ENCODE measurements around the gene ATXN1.

Gene ATXN1

GRCh38 chr6:16318953-16319720 lies 442.1 kb downstream of the ATXN1 start:
- no peak overlapping the region for H3K4me3 ChIP-seq (ENCODE audit: low read depth in 1 of 2, low read length in 2 of 2)
- H3K9ac ChIP-seq (ENCODE audit: low read depth in 1 of 2, low read length in 2 of 2): no peak overlapping the region
- no peaks in the 10 kb centered on the region for H3K9me3 ChIP-seq (ENCODE audit: control insufficient read depth in 1 of 2, low read length in 2 of 2)
- H3K27ac ChIP-seq (ENCODE audit: low read depth, low read length): no peak overlapping the region
- H3K27me3 ChIP-seq (ENCODE audit: control insufficient read depth in 1 of 2, insufficient read depth in 2 of 2, low read length in 2 of 2): no peaks in the 10 kb centered on the region
- no peaks in the 10 kb centered on the region for H3K36me3 ChIP-seq (ENCODE audit: control insufficient read depth in 1 of 2, insufficient read depth in 2 of 2, low read length in 2 of 2)
- H3K4me1 ChIP-seq (ENCODE audit: control insufficient read depth in 1 of 2, insufficient read depth in 2 of 2, low read length in 2 of 2): peaks cover 25 to 33% of the 10 kb centered on the region in 2 donors

- H3K36me3 ChIP-seq (ENCODE audit: control insufficient read depth in 1 of 2, insufficient read depth in 2 of 2, low read length in 2 of 2): no peaks in the 10 kb centered on the region
- H3K9me3 ChIP-seq (ENCODE audit: control insufficient read depth in 1 of 2, low read length in 2 of 2): no peaks in the 10 kb centered on the region
- no peak overlapping the region for H3K9ac ChIP-seq (ENCODE audit: low read depth in 1 of 2, low read length in 2 of 2)
- peaks cover 25 to 33% of the 10 kb centered on the region in 2 donors for H3K4me1 ChIP-seq (ENCODE audit: control insufficient read depth in 1 of 2, insufficient read depth in 2 of 2, low read length in 2 of 2)
- no peaks in the 10 kb centered on the region for H3K27me3 ChIP-seq (ENCODE audit: control insufficient read depth in 1 of 2, insufficient read depth in 2 of 2, low read length in 2 of 2)
- no peak overlapping the region for H3K4me3 ChIP-seq (ENCODE audit: low read depth in 1 of 2, low read length in 2 of 2)
- H3K27ac ChIP-seq (ENCODE audit: low read depth, low read length): no peak overlapping the region
These were observed 442.7 kb downstream of the ATXN1 start for GRCh38 chr6:16318538-16318937.

DNA sequence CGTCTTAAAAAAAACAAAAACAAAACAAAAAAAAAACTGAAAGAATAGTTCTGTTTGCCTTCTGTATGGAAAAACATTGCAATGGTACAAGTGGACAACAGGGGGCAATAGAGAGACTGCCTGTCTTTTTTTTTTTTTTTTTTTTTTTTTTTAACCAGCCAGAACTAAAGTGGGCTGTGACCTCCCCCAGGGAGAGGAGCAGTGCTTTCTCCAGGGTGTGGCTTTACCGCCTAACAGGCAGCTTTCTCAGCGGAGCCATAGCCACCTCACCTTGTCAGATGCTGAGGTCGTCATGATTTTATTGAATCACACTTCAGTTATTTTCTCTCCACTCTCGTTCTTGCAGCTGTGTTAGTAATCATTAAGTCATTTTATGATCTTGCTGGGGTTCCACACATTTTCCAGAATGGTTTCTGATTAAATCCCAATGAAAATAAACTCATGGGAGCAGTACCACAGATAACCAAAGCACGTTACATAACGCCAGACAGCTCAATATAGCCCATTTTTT lies 444.5 kb downstream of the ATXN1 start:
- Histone ChIP-seq H3K27me3 (ENCODE audit: control insufficient read depth in 1 of 2, insufficient read depth in 2 of 2, low read length in 2 of 2) (no peaks in the 10 kb centered on the region), H3K4me1 (ENCODE audit: control insufficient read depth in 1 of 2, insufficient read depth in 2 of 2, low read length in 2 of 2) (peaks cover 16 to 25% of the 10 kb centered on the region in 2 donors), H3K4me3 (ENCODE audit: low read depth in 1 of 2, low read length in 2 of 2) (no peak overlapping the region), H3K9me3 (ENCODE audit: control insufficient read depth in 1 of 2, low read length in 2 of 2) (no peaks in the 10 kb centered on the region), H3K27ac (ENCODE audit: low read depth, low read length) (no peak overlapping the region), H3K36me3 (ENCODE audit: control insufficient read depth in 1 of 2, insufficient read depth in 2 of 2, low read length in 2 of 2) (no peaks in the 10 kb centered on the region), H3K9ac (ENCODE audit: low read depth in 1 of 2, low read length in 2 of 2) (no peak overlapping the region)

DNA sequence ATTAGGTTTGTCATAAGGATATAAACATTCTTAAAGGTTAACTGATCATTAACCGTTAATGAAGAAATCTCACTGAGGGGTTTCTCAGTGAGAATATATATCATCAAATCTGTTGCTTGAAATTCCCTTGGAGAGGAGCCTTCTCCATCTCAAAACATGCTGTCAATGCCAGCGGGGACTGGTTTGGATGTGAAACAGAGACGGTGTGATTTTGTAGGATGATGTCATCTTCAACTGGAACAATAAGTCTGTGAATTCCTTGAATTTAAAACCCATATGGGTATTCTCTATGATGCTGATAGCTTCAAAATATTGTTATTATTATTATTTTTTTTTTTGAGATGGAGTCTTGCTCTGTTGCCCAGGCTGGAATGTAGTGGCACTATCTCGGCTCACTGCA lies 447.0 kb downstream of the ATXN1 start:
- no peak overlapping the region for H3K9ac ChIP-seq (ENCODE audit: low read depth in 1 of 2, low read length in 2 of 2)
- H3K4me3 ChIP-seq (ENCODE audit: low read depth in 1 of 2, low read length in 2 of 2): no peak overlapping the region
- H3K4me1 ChIP-seq (ENCODE audit: control insufficient read depth in 1 of 2, insufficient read depth in 2 of 2, low read length in 2 of 2): peaks cover 0 to 7% of the 10 kb centered on the region in 2 donors
- H3K27ac ChIP-seq (ENCODE audit: low read depth, low read length): no peak overlapping the region
- no peaks in the 10 kb centered on the region for H3K36me3 ChIP-seq (ENCODE audit: control insufficient read depth in 1 of 2, insufficient read depth in 2 of 2, low read length in 2 of 2)
- no peaks in the 10 kb centered on the region for H3K9me3 ChIP-seq (ENCODE audit: control insufficient read depth in 1 of 2, low read length in 2 of 2)
- no peaks in the 10 kb centered on the region for H3K27me3 ChIP-seq (ENCODE audit: control insufficient read depth in 1 of 2, insufficient read depth in 2 of 2, low read length in 2 of 2)

DNA sequence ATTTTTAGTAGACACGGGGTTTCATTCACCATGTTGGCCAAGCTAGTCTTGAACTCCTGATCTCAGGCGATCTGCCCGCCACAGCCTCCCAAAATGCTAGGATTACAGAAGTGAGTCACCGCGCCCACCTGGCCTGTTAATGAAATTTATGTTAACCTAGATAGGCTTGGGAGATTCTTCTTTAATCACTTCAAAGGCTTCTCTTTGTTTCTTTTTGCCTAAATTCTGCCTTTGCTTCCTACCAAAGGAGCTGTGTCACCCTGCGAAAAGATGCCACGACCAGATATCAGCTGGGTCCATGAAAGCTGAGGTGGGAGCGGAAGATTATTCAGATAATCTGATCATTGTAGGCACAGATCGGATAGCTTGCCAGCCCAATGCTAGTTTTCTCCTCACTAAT lies 447.5 kb downstream of the ATXN1 start:
- no peak overlapping the region for H3K9ac ChIP-seq (ENCODE audit: low read depth in 1 of 2, low read length in 2 of 2)
- no peaks in the 10 kb centered on the region for H3K9me3 ChIP-seq (ENCODE audit: control insufficient read depth in 1 of 2, low read length in 2 of 2)
- H3K27me3 ChIP-seq (ENCODE audit: control insufficient read depth in 1 of 2, insufficient read depth in 2 of 2, low read length in 2 of 2): no peaks in the 10 kb centered on the region
- H3K27ac ChIP-seq (ENCODE audit: low read depth, low read length): no peak overlapping the region
- H3K4me3 ChIP-seq (ENCODE audit: low read depth in 1 of 2, low read length in 2 of 2): no peak overlapping the region
- no peaks in the 10 kb centered on the region for H3K36me3 ChIP-seq (ENCODE audit: control insufficient read depth in 1 of 2, insufficient read depth in 2 of 2, low read length in 2 of 2)
- peaks cover 0 to 3% of the 10 kb centered on the region in 2 donors for H3K4me1 ChIP-seq (ENCODE audit: control insufficient read depth in 1 of 2, insufficient read depth in 2 of 2, low read length in 2 of 2)

GRCh38 chr6:16311763-16312162 lies 449.5 kb downstream of the ATXN1 start:
- Histone ChIP-seq H3K4me1 (ENCODE audit: control insufficient read depth in 1 of 2, insufficient read depth in 2 of 2, low read length in 2 of 2) (no peaks in the 10 kb centered on the region), H3K9ac (ENCODE audit: low read depth in 1 of 2, low read length in 2 of 2) (no peak overlapping the region), H3K27me3 (ENCODE audit: control insufficient read depth in 1 of 2, insufficient read depth in 2 of 2, low read length in 2 of 2) (no peaks in the 10 kb centered on the region), H3K27ac (ENCODE audit: low read depth, low read length) (no peak overlapping the region), H3K36me3 (ENCODE audit: control insufficient read depth in 1 of 2, insufficient read depth in 2 of 2, low read length in 2 of 2) (peaks cover 0 to 3% of the 10 kb centered on the region in 2 donors), H3K4me3 (ENCODE audit: low read depth in 1 of 2, low read length in 2 of 2) (no peak overlapping the region), H3K9me3 (ENCODE audit: control insufficient read depth in 1 of 2, low read length in 2 of 2) (no peaks in the 10 kb centered on the region)

DNA sequence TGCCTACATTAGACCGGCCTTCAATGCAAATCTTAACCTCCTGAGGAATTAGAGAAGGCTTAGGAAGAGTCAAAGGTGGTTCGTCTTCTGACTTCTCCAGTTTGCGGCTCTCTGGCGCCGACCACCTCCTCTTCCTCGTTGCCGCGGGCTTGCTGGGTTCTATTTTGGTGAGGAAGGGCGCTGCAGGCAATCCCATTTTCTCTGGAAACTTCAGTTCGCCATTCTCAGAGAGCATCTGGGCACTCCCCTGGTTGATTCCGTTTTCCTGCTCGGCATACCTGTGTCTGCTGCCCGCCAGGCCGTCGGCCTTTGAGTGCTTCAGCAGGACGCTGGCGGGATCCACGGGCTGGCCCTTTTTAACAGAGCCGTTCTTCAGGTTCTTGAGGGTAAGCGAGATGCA lies 454.9 kb downstream of the ATXN1 start:
- no peaks in the 10 kb centered on the region for H3K27me3 ChIP-seq (ENCODE audit: control insufficient read depth in 1 of 2, insufficient read depth in 2 of 2, low read length in 2 of 2)
- H3K9ac ChIP-seq (ENCODE audit: low read depth in 1 of 2, low read length in 2 of 2): no peak overlapping the region
- no peak overlapping the region for H3K27ac ChIP-seq (ENCODE audit: low read depth, low read length)
- no peaks in the 10 kb centered on the region for H3K9me3 ChIP-seq (ENCODE audit: control insufficient read depth in 1 of 2, low read length in 2 of 2)
- H3K36me3 ChIP-seq (ENCODE audit: control insufficient read depth in 1 of 2, insufficient read depth in 2 of 2, low read length in 2 of 2): peaks cover 6 to 14% of the 10 kb centered on the region in 2 donors
- no peak overlapping the region for H3K4me3 ChIP-seq (ENCODE audit: low read depth in 1 of 2, low read length in 2 of 2)
- H3K4me1 ChIP-seq (ENCODE audit: control insufficient read depth in 1 of 2, insufficient read depth in 2 of 2, low read length in 2 of 2): no peaks in the 10 kb centered on the region

DNA sequence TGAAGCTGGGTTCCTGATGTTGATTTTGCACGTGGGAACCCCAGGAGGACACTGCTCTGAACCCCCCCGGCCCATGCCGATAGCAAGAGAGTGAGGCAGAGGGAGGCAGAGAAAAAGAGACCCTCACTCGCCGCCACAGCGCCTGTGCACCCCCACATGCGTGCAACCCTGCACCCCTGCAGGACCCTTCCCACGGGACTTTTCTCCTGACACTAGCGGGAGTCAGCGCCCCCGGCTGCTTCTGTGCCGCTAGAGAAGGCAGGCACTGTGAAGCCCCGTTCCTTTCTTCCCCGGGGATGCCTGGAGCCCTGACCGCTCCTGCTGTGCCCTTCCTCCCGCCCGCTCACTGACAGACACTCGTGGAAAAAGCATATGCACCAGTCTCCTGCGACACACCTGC lies 455.5 kb downstream of the ATXN1 start:
- no peak overlapping the region for H3K4me3 ChIP-seq (ENCODE audit: low read depth in 1 of 2, low read length in 2 of 2)
- H3K9me3 ChIP-seq (ENCODE audit: control insufficient read depth in 1 of 2, low read length in 2 of 2): no peaks in the 10 kb centered on the region
- H3K27me3 ChIP-seq (ENCODE audit: control insufficient read depth in 1 of 2, insufficient read depth in 2 of 2, low read length in 2 of 2): no peaks in the 10 kb centered on the region
- peaks cover 6 to 14% of the 10 kb centered on the region in 2 donors for H3K36me3 ChIP-seq (ENCODE audit: control insufficient read depth in 1 of 2, insufficient read depth in 2 of 2, low read length in 2 of 2)
- no peaks in the 10 kb centered on the region for H3K4me1 ChIP-seq (ENCODE audit: control insufficient read depth in 1 of 2, insufficient read depth in 2 of 2, low read length in 2 of 2)
- H3K27ac ChIP-seq (ENCODE audit: low read depth, low read length): no peak overlapping the region
- H3K9ac ChIP-seq (ENCODE audit: low read depth in 1 of 2, low read length in 2 of 2): no peak overlapping the region

DNA sequence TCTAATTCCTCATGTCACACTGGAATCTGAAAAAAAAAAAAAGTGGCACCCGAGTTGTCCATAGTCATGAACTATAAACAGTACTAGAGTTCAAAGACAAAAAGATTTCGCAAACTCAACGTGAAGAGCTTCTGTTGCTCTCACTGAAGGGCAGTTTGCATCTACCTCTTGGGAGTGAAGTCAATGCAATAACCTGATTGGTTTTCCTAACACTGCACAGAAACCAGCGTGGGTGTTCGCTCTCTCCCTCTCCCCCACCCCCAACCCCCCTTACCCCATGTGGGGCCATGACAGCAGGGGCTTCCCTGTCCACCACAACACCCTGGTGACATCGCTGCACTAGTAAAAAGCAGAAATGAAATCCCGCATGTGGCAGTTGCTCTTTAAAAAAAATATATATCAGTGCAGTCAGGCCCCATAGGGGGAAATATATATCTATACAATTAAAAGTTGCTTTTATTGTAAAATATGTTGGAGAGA lies 456.0 kb downstream of the ATXN1 start:
- Histone ChIP-seq H3K36me3 (ENCODE audit: control insufficient read depth in 1 of 2, insufficient read depth in 2 of 2, low read length in 2 of 2) (peaks cover 6 to 14% of the 10 kb centered on the region in 2 donors), H3K4me3 (ENCODE audit: low read depth in 1 of 2, low read length in 2 of 2) (no peak overlapping the region), H3K9me3 (ENCODE audit: control insufficient read depth in 1 of 2, low read length in 2 of 2) (no peaks in the 10 kb centered on the region), H3K27me3 (ENCODE audit: control insufficient read depth in 1 of 2, insufficient read depth in 2 of 2, low read length in 2 of 2) (no peaks in the 10 kb centered on the region), H3K4me1 (ENCODE audit: control insufficient read depth in 1 of 2, insufficient read depth in 2 of 2, low read length in 2 of 2) (no peaks in the 10 kb centered on the region), H3K27ac (ENCODE audit: low read depth, low read length) (no peak overlapping the region), H3K9ac (ENCODE audit: low read depth in 1 of 2, low read length in 2 of 2) (no peak overlapping the region)

- H3K9ac ChIP-seq (ENCODE audit: low read depth in 1 of 2, low read length in 2 of 2): no peak overlapping the region
- H3K27ac ChIP-seq (ENCODE audit: low read depth, low read length): no peak overlapping the region
- no peak overlapping the region for H3K4me3 ChIP-seq (ENCODE audit: low read depth in 1 of 2, low read length in 2 of 2)
- H3K9me3 ChIP-seq (ENCODE audit: control insufficient read depth in 1 of 2, low read length in 2 of 2): no peaks in the 10 kb centered on the region
- H3K27me3 ChIP-seq (ENCODE audit: control insufficient read depth in 1 of 2, insufficient read depth in 2 of 2, low read length in 2 of 2): no peaks in the 10 kb centered on the region
- peaks cover 13 to 14% of the 10 kb centered on the region in 2 donors for H3K36me3 ChIP-seq (ENCODE audit: control insufficient read depth in 1 of 2, insufficient read depth in 2 of 2, low read length in 2 of 2)
- no peaks in the 10 kb centered on the region for H3K4me1 ChIP-seq (ENCODE audit: control insufficient read depth in 1 of 2, insufficient read depth in 2 of 2, low read length in 2 of 2)
These were observed 458.3 kb downstream of the ATXN1 start for GRCh38 chr6:16302721-16303552.

Measured in duodenal mucosa (tissue), 2 donors.